Pancreas (tissue), 10 donors: ENCODE measurements around the gene DNMBP. TPM values are rescaled to one million over a fixed set of nuclear protein-coding genes. Genes with fewer than 3 reads are reported as not detected.
"Not testable (repeated sequence)": the region's sequence is repeated elsewhere in the genome, so short reads cannot be mapped to it uniquely, and the experiment has no call there.

Experiments used
- ATAC-seq, 4 donors: fragments of 200-7000 bp; cut with Tn5 transposase; one replicate each; pipeline versions ENCODE4 v1.8.0 to v1.9.1; 2020; ENCODE audit warnings: mild to moderate bottlenecking in 4 of 4, moderate library complexity in 4 of 4
- DNase-seq, 6 donors: peaks; one replicate each; pipeline ENCODE4 v3.0.0-alpha.2; 2020
- FAIRE-seq: peaks from 2 replicates; lab custom pipeline; 2012; peaks lifted over from hg19 to GRCh38; lab: Jason Lieb, UNC
- H3K27ac ChIP-seq, 4 donors: fragments of 200-600 bp; sonication (generic); 1 replicate in 3 of 4; 2 replicates in 1 of 4; pipeline versions ENCODE4 v1.5.0 to v1.8.0; 2020
- H3K27me3 ChIP-seq, 4 donors: fragments of 200-600 bp; one replicate each; pipeline ENCODE4 v1.8.0; 2021
- H3K36me3 ChIP-seq, 3 donors: fragments of 200-600 bp; sonication (generic) in 1 of 3; one replicate each; pipeline versions ENCODE4 v1.5.0 to v1.8.0; 2020 to 2021
- H3K4me1 ChIP-seq, 3 donors: fragments of 200-600 bp; one replicate each; pipeline ENCODE4 v1.8.0; 2021
- H3K4me3 ChIP-seq, 4 donors: fragments of 200-600 bp; sonication (generic) in 2 of 4; one replicate each; pipeline versions ENCODE4 v1.5.0 to v1.8.0; 2020 to 2021
- H3K9me3 ChIP-seq, 4 donors: fragments of 200-600 bp; one replicate each; pipeline ENCODE4 v1.8.0; 2021
- WGBS, 2 donors: extraction: QIAGEN DNeasy Blood & Tissue Kit; methylation state at CpG; one replicate each; pipeline ENCODE4 v1.1.7; 2013; 5-methylcytosine and 5-hydroxymethylcytosine counted together
- intact Hi-C, 3 donors: fragments of 100-400 bp; cut with DNase I; formaldehyde crosslinking; loops; one replicate each; pipeline versions ENCODE4 v1.11.1 to v1.14.2; 2022
- polyA plus RNA-seq, 2 donors: library from polyadenylated mRNA; stranded (reverse); fragments of 200-250 nt; gene quantifications; one replicate each; pipeline ENCODE4 v1.2.3, GENCODE V29; 2013
- total RNA-seq, 6 donors: library from RNA; stranded (reverse); fragmentation: NEBNext Ultra II Directional in 4 of 6; extraction: Animal tissue kit (Norgen Biotek cat#: 25700) in 4 of 6; gene quantifications; one replicate each; pipeline versions ENCODE4 v1.2.1 to v1.2.4, GENCODE V29; 2021 to 2023
- TF ChIP-seq, protein P1 (sequence below), 4 donors: fragments of 200-600 bp; sonication (generic) in 3 of 4; IDR thresholded peaks; one replicate each; pipeline versions ENCODE4 v1.5.0 to v1.8.0; 2021; ENCODE audit warnings: antibody characterized with exemption in 4 of 4
- donor health status: healthy with polysubstance abuse.
- donor health status: DM: no; HTN: no; CAD: no; lungs with moderate emphysema.
- donor health status: DM: no; HTN: no; CAD: no.
- donor health status: control.
- donor health status: control.
- donor health status: Bipolar disorder and iron deficiency.
- donor health status: DM: yes; HTN: yes; CAD: no.
- donor health status: DM: no; HTN: no; CAD: no.
- donor health status: DM: no; HTN: no; CAD: no.
- donor health status: DM: yes; HTN: yes; CAD: no.

DNMBP gene
- total and polyA plus RNA-seq, 8 donors: 8.9 to 17.9 (median 11.2) TPM

DNA sequence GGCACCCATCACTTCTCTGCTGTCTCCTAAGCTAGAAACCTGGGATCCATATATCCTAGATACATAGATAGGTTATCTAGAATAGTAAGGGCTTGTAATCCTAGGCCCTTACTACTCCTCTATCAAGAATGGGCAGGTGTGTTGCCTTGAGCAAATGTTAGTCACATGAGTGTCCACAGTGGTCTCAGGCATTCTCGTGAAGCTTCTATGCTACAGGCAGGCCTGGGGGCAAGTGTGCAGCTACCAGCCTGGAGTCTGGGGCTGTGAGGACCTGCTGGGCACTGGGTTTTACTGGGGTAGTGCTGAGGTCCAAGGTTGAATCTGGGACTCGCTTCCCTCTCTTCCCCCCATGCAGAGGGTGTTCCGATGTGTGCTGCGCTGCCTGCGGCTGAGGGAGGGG is 135.9 kb downstream of the DNMBP start:
- no peak overlapping the region for H3K27ac ChIP-seq
- DNase-seq (no peak), ATAC-seq (peak in 1 of 4 donors; percentile 20), FAIRE-seq (no peak)
- TF ChIP-seq, protein P1, sequence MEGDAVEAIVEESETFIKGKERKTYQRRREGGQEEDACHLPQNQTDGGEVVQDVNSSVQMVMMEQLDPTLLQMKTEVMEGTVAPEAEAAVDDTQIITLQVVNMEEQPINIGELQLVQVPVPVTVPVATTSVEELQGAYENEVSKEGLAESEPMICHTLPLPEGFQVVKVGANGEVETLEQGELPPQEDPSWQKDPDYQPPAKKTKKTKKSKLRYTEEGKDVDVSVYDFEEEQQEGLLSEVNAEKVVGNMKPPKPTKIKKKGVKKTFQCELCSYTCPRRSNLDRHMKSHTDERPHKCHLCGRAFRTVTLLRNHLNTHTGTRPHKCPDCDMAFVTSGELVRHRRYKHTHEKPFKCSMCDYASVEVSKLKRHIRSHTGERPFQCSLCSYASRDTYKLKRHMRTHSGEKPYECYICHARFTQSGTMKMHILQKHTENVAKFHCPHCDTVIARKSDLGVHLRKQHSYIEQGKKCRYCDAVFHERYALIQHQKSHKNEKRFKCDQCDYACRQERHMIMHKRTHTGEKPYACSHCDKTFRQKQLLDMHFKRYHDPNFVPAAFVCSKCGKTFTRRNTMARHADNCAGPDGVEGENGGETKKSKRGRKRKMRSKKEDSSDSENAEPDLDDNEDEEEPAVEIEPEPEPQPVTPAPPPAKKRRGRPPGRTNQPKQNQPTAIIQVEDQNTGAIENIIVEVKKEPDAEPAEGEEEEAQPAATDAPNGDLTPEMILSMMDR (IDR thresholded peaks at IDR 0.05): no peak
- intact Hi-C loops: no loop called here
- WGBS, 2 donors: 94 to 99% methylated on average over 5 of the region's 5 CpGs
- no peaks in the 10 kb centered on the region for H3K9me3 ChIP-seq
- H3K4me3 ChIP-seq: no peak overlapping the region
- H3K36me3 ChIP-seq: peaks cover 0 to 33% (median 17%) of the 10 kb centered on the region in 3 donors
- no peaks in the 10 kb centered on the region for H3K27me3 ChIP-seq
- H3K4me1 ChIP-seq: no peaks in the 10 kb centered on the region

DNA sequence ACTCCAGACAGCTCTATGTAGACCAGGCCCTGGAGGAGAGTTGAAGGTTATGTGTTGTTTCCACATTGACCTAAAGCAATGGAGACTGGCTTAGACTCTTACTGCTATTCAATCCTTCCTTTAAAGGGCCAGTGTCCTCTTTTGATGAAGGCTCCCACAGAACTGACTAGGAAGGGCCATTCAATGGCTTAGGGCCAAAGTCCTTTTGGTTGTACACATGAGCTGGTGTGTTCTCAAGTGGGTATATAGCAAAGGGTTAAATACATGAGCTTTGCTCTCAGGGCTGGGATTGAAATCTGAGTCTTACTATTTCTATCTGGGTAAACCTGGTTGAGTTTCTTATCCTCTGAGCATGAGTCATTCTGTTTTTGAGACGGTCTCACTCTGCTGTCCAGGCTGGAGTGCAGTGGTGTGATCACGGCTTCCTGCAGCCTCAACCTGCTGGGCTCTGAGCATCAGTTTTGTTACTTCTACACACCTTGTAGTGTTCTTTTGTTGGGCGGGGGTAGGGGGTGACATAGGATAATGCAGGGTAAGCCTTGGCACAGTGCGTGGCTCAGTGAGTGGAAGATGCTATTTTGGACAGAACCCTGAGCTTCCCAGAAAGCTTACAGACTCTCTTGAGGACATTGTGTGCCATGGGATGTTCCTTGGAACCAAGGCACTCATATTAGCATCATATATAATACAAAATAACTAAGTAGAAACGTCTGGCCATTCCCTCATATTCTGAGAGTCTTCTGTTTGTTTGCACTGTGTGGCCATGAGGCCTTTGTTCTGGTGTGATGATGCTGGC is 137.2 kb downstream of the DNMBP start:
- TF ChIP-seq, protein P1 (IDR thresholded peaks at IDR 0.05): no peak
- peak; percentile 22 to 44 (median 34) for ATAC-seq
- WGBS, 2 donors: 51 to 57% methylated on average over 5 of the region's 5 CpGs
- intact Hi-C loops: no loop called here
- Histone ChIP-seq H3K4me1 (no peaks in the 10 kb centered on the region), H3K9me3 (no peaks in the 10 kb centered on the region), H3K27ac (no peak overlapping the region), H3K27me3 (no peaks in the 10 kb centered on the region), H3K4me3 (no peak overlapping the region), H3K36me3 (peaks cover 0 to 21% (median 6%) of the 10 kb centered on the region in 3 donors)
- FAIRE-seq: no peak
- DNase-seq: no peak

- Histone ChIP-seq H3K9me3 (no peaks in the 10 kb centered on the region), H3K27me3 (no peaks in the 10 kb centered on the region), H3K4me1 (no peaks in the 10 kb centered on the region), H3K4me3 (no peak overlapping the region), H3K27ac (no peak overlapping the region), H3K36me3 (no peaks in the 10 kb centered on the region)
- WGBS, 2 donors: 81 to 84% methylated on average over 8 of the region's 8 CpGs
- FAIRE-seq: no peak
- intact Hi-C loops: no loop called here
- no peak for ATAC-seq
- TF ChIP-seq, protein P1 (IDR thresholded peaks at IDR 0.05): no peak
- DNase-seq: no peak
Observed at GRCh38 chr10:99870123-99870730, 139.5 kb downstream of the DNMBP start.

DNA sequence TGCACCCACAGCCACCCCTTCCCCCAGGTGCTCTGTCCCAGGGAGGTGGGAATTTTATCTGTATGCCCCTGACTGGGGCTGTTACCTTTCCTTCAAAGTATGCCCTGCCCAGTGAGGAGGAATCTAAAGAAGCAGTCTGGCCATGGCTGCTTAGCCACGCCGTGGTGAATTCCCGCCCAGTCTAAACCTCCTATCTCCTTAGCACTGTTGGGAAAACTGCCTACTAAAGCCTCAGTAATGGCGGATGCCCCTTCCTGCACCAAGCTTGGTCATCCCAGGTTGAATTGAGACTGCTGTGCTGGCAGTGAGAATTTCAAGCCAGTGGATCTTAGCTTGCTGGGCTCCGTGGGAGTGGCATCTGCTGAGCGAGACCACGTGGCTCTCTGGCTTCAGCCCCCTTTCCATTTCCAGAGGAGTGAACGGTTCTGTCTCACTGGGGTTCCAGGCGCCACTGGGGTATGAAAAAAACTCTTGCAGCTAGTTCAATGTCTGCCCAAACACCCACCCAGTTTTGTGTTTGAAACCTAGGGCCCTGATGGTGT is 140.1 kb downstream of the DNMBP start:
- Histone ChIP-seq H3K4me3 (no peak overlapping the region), H3K36me3 (no peaks in the 10 kb centered on the region), H3K27me3 (no peaks in the 10 kb centered on the region), H3K27ac (no peak overlapping the region), H3K9me3 (no peaks in the 10 kb centered on the region), H3K4me1 (no peaks in the 10 kb centered on the region)
- no peak for DNase-seq
- no peak for ATAC-seq
- no peak for FAIRE-seq
- WGBS, 2 donors: 69% methylated on average over 9 of the region's 9 CpGs
- intact Hi-C loops: no loop called here
- TF ChIP-seq, protein P1 (IDR thresholded peaks at IDR 0.05): no peak

GRCh38 chr10:99867250-99867649 is 142.5 kb downstream of the DNMBP start:
- H3K4me1 ChIP-seq, H3K9me3 ChIP-seq, H3K27me3 ChIP-seq, ATAC-seq, FAIRE-seq, DNase-seq, H3K4me3 ChIP-seq, intact Hi-C loops, H3K36me3 ChIP-seq, H3K27ac ChIP-seq: not testable (repeated sequence)
- 76 to 77% methylated on average over 2 to 3 of the region's 3 CpGs for WGBS, 2 donors

DNA sequence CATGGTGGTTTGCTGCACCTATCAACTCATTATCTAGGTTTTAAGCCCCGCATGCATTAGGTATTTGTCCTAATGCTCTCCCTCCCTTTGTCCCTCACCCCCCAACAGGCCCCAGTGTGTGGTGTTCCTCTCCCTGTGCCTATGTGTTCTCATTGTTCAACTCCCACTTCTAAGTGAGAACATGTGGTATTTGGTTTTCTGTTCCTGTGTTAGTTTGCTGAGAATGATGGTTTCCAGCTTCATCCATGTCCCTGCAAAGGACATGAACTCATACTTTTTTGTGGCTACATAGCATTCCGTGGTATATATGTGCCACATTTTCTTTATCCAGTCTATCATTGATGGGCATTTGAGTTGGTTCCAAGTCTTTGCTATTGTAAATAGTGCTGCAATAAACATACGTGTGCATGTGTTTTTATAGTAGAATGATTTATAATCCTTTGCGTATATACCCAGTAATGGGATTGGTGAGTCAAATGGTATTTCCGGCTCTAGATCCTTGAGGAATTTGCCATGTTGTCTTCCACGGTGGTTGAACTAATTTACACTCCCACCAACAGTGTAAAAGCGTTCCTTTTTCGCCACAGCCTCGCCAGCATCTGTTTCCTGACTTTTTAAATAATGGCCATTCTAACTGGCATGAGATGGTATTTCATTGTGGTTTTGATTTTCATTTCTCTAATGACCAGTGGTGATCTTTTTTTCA is 146.1 kb downstream of the DNMBP start:
- H3K36me3 ChIP-seq, H3K27ac ChIP-seq, H3K27me3 ChIP-seq, intact Hi-C loops, ATAC-seq, FAIRE-seq, H3K9me3 ChIP-seq, H3K4me1 ChIP-seq, H3K4me3 ChIP-seq, DNase-seq: not testable (repeated sequence)
- 68 to 71% methylated on average over 9 of the region's 9 CpGs for WGBS, 2 donors
